NCI-H2196 treated with DMSO at 0.1 percent for 48 hours (cell line): ENCODE results near the gene ELF2.
A peak's percentile ranks its signal among the peaks of the same experiment; 100 is the strongest.
"Not testable (repeated sequence)": the region's sequence is repeated elsewhere in the genome, so short reads cannot be mapped to it uniquely, and the experiment has no call there.

ENCODE experiments used
- DNase-seq: peaks from one replicate; lab custom pipeline; 2025; ENCODE audit not compliant: unreplicated experiment; lab: John Stamatoyannopoulos, UW

Gene ELF2

DNA sequence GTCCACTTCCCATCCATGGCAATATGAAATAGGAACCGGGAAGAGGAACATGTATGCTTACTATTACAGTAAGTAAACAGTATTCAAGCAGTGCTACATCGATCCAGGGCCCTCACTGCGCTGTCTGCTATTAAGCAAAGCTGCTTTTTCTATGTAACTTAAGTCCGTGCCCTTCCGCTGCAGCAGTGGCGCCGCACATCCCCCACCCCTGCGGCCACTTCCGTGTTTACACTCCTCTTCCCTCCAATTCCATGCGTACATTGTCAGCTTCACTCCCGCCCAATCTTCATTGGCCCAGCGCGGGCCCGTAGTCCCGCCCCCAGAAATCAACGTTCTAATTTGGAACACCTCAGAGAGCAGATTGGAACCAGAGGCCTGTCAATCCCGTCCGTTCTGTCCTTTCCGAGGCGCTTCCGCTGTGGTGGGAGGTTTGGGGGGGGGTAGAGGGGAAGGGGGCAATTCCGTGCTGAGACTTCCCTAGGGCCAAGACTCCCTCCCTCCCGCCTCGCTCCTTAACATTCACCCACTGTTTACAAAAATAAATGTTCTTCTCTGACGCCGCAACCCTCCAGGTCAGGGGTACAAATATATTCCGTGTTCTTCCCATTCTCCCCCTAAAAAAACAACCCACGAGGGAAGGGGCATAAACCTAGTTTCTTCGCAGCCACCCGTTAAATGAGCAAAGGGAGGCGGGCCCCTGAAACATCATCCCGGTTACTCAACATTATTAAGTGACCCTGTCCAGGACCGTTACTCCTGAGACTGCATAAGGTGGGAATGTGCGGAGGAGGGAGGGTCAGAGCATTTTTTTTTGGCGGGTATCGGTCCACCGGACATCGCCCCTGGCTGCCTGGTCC, 94.0 kb downstream of the ELF2 start:
- DNase-seq = peak; percentile 79

DNA sequence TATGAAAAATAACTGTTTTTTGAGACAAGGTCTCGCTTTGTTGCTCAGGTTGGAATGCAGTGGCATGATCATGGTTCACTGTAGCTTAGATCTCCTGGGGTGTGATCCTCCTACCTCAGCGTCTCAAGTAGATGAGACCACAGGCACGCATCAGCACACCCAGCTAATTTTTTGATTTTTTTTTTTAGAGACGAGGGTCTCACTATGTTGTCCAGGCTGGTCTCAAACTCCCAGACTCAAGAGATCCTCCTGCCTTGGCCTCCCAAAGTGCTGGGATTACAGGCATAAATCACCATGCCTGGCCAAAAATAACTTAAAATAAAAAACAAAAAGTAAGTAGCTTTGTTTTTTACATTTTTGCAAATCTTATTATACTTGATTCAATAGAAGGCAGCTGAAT, 98.1 kb downstream of the ELF2 start:
- DNase-seq = no peak

DNA sequence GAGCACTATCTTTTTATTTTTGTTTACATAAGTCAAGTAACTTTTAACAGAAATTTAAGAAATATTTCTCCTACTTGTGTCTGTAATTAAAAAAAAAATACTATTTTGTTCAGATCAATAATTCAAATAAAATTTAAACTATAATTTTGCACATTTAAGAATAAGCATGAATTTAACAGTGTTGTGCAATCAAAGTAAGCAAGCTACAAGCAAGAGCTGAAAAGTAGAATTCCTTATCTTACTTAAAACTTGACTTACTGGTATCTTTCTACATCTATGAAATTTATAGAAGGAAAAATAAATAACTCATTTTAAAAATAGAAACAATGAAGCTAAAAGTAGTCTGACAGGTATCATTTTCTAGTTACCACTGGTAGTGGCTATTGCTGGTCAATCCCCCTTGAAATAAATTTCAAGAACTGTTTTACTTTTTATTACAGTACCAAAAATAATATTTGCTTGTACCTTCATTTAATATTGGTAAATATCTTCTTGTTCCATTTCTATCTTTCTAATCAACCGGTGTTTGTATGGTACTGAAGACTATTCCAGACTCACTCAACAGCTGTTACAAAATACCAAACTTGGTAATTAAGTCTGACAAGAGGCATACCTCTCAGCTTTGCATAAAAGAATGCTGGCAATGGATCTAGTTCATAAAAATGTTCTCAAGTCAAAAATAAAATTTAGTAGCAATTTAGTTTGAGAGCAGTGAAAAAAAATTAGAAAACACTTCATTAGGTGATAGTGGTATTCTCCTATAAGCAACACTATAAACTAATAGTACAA, 99.3 kb downstream of the ELF2 start:
- DNase-seq = no peak

DNA sequence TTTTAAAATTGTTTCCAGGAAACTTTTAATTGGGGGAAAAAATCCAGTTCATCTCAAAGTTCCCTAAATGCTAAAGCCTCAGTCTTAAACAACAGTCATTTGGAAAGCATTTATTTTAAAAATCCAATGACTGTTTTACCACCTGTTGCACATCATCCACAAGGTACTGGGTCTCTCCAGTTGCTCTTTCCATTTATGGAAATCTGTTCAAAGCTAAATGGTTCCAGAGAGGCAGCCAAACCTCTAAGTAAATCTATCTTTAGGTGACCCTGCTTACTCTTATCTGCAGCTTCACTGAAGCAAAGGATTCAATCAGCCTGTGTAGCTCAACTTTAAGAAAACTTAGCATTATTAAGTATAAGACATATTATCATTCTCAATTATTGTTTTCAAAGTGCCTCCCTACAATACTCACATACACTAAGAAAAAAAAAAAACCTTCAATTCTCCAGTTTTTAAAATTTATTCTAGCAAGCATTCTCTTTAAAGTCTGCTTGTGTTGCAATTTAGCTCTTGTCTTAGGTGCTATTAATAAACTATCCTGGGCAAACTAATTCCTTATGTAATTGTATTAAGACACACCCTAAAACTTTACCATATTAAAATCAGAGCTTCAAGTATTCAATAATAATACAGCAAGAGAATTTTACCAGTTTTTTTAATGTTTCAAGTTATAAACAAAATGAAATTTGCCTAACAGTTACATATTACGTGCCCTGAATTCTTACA, 100.8 kb downstream of the ELF2 start:
- DNase-seq = no peak

DNA sequence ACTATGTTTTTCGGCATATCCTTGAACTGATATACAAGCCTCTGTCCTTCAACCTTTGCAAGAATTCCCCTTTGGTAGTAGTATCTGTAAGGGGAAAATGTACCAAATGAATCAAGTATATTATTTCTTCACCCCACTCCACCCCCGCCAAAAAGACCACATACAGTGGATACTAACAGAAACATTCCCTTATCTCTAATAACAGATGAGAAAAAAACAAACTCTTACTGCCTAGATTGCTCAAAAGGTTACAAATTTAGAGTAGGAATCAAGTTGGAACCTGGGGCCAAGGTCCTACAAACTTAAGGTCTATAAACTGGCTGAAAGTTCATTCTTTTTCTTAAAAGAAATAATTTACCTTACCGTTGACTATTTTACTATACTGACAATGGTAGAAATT, 116.4 kb downstream of the ELF2 start:
- DNase-seq = no peak

DNA sequence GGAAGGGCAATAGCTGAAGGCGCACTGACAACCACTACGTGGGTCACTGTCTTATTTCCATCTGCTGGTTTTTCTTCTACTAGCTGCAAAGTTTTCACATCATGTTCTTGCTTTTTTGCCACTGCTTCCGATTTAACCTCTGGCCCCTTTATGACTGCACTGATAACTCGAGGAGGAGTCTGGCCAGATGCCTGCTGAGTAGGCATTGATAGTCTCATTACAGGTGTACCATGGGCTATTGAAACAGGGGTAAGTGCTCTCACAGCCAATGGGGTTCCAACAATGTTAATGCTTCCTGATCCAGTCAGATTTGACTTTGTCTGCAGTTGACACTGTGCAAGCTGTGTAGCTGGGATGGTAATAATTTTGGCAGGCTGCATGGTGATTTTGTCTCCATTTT, 118.0 kb downstream of the ELF2 start:
- not testable (repeated sequence) for DNase-seq

DNA sequence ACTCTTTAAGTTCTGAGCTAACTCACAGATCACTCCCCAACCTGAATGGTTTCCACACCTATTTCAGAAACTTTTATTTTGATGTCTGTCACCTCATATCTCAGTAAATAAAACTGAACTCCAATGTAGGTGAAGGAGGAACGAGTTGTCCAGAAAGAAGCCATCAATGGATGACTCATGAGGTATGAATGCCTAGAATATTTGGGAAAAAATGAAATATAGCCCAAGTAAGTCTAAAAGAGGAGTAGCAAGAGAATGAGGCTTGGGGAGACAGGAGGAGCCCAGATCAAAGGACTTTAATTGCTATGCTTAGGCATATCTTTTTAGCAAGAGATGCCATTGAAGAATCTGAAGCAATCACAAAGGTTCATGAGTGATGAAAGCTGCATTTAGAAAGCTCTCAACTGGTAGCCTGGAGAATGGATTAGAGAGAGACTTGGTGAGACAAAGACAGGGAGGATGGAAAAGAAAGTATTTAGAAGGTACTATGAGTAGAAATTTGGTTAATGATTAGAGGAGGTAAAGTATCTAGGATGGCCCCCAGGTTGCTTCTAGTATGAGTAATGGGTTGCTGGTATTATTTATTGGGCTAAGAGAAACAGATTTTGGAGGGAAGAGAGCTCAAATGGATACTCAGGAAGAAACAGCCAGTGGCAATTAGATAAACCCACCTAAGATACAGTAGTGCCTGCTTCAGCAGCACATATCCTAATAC, 122.1 kb downstream of the ELF2 start:
- no peak for DNase-seq

DNA sequence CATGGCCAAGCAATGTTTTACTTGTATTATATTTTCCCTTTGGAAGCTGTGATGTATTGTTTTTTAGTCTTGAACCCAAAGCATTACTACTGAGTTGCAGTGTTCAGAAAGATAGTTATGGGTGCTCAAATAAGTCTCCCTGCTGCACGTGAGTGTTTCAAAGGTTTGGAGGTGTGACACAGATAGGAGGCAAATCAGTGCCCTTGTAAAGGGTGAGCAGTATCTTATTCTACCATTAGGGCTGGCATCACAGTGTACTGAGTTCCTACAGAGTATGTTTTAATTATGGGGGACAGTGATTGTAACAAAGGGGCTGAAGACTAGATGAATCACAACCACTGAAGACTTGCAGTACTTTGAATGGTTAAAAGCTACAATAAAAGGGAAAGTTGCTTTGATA, 123.1 kb downstream of the ELF2 start:
- no peak for DNase-seq

DNA sequence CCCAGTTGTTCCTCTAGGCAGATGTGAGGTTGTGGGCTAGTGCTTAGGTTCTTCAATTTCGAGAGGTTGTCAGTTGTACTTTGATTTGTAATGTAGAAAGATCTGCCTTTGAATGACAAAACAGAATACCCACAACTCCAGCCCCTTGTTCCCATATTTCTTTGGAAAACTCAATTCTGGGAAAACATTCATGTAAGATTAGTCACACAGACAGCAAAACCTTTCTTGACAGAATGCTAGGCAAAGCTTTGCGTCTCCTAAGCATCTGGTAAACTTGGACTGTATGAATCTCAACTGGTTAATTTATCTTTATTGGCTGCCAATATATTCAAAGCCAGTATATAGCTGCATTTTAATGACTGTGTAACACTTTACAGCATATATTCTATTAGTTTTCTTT, 126.6 kb downstream of the ELF2 start:
- DNase-seq = no peak

DNA sequence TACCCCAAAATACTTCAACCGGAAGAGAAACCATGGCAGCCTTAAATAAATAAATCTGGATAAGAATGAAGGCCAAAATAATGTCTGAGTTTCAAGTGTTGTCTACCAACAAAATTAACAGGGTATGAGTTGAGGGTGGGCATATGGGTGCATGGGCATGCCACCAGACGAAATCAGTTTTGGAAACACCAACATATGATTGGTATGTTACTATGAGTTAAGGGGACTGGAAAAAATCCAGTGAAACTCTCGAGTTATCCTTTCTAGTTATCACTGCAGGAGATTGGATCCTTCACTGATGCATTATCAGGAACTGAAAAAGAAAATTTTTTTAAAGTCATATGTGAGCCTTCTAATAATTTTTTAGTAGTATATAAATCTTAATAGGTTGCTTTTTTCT, 129.0 kb downstream of the ELF2 start:
- no peak for DNase-seq

DNA sequence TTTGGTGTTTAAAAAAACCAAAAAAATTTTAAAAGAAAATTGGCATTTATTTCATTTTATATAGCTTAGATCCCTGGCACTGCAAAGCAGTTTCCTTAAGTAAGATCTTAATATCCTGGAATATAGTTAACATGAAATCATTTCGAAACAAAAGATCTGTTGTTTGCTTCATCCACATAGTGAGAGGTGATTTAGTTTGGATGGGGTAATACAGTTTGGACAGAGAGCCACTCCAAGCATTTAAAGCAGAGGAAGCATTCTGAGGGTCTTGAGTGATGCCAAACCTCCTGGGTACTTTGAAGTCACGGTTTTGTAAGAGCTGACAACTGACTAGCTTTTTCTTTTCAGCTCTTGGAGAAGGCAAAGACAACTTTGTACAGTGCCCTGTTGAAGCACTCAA, 132.7 kb downstream of the ELF2 start:
- DNase-seq = no peak

DNA sequence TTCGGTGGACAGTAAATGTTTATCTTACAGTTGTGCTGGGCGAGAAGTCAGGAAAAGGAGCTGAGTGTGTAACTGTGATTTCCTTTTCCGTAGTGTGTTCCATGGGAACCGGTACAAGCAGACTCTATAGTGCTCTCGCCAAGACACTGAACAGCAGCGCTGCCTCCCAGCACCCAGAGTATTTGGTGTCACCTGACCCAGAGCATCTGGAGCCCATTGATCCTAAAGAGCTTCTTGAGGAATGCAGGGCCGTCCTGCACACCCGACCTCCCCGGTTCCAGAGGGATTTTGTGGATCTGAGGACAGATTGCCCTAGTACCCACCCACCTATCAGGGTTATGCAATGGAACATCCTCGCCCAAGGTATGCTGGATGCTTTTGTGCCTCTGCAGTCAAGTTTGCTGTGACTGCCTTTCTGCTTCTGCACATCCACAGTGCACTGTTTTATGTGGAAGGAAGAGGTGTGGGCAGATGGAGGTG, 134.0 kb downstream of the ELF2 start:
- no peak for DNase-seq

DNA sequence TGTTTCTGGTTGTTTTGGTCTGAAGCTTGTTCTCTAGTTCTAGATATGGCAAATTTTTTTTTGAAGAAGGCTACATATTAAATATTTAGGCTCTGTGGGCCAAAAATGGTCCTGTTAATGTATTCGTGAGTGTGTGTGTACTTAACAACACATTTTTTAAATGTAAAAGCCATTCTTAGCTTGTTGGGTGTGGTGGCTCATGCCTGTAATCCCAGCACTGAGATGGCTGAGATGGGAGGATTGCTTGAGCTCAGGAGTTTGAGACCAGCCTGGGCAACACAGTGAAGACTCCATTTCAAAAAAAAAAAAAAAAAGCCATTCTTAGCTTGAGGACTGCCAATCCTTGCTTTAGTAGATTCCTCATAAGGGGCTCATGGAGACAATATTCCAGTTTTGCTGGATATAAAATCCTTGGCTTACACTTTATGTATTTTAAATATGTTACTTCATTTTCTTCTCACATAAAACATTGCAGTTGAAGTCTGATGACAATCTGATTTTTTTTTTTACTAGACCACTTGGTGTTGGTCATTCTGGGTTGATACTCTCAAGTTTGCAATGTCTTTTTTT, 138.1 kb downstream of the ELF2 start:
- DNase-seq = no peak

DNA sequence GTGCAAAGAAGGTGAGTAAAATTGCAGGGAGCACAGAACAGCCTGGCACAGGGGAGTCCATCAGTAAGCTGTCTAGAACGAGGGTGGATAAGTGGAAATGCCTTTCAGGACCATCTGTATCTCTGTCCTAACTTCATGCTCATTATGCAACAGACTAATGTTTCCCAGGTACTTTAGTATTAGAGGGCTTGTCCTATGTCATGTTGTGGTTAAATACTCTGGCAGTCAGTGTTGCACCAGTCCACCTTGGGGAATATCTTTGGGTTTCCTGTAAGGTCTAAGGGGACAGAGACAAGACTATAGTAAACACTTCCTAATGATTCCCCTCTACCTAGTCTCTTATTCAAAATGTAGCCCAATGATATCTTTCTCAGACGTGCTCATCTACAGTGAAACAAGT, 140.1 kb downstream of the ELF2 start:
- no peak for DNase-seq

DNA sequence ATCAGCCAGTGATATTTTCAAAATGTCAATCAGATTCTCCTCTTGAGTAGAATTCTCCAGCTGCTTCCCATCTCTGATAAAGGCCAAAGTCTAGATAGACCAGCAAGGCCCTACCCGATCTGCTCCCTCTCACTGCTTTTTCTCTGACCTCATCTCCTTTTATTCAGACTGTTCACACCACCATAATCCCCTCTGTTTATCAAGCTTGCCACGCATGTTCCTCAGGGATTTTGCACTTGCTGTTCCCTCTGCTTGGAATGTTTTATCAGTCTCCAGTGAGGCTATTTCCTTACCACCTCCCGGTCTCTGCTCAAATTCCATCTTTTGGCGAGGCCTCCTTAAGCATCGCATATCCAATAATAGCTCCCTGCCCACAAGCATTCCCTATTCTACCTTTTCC, 141.4 kb downstream of the ELF2 start:
- DNase-seq = no peak

DNA sequence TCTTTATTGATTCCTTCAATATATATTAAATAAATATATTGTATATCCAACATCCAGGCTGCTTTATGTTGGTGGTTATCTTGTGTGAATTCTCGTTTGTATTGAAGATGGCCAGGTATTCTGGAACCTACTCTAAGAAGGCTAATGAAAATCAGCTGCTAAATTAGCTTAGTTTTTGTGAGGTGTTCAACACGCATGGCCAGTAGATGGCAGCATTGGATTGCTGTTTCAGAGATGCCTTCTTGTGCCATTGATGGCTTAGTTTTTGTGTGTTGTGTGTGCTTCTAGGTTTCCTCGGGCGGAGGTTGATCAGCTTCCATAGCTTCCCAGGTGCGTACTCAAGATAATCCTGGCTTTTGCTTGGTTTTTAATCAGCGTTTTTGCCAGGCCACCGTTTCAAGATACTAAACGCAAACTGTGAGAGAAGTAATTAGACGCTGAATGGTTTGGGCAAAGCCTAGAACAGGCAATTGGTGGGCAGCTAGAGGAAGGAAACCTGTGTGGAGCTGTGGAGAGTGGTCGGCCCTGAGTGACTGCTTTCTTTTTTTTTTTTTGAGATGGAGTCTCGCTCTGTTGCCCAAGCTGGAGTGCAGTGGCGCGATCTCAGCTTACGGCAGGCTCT, 146.3 kb downstream of the ELF2 start:
- DNase-seq = peak; percentile 22

DNA sequence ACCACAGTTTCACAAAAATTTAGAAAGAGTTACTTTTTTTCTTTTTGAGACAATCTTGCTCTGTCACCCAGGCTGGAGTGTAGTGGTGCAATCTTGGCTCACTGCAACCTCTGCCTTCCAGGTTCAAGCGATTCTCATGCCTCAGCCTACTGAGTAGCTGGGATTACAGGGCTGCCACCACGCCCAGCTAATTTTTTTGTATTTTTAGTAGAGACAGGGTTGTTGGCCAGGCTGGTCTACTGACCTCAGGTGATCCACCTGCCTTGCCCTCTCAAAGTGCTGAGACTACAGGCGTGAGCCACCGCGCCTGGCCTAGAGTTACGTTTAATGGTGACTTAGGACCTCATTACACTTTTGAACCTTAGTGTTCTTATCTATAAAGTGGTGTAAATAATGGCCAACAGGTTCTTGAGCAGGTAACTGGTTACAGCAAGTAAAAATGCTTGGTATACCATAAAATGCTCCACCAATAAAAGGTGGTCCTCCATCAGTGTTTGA, 147.1 kb downstream of the ELF2 start:
- not testable (repeated sequence) for DNase-seq

DNA sequence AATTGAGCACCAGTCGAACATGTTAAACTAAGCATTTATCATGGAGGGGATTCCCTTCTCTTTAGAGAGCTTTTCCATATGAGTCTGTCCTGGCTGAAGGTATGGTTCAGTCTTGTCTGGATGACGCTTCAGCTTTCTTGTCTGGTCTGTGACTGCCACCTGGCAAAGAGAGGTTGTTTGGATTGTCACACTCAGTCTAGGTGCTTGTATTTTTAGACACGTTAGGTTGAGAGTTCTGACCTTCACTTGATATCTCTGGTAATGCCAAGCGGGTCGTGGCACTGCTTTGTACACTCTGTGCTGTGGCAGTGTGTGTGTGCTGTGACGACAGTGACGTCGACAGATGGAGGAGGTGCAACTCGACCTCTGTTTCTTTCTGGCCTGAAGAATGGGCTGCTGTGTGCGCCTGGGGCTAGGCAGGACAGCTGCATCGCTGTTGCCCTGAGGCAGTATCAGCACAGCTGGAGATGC, 148.8 kb downstream of the ELF2 start:
- DNase-seq = peak; percentile 42

DNA sequence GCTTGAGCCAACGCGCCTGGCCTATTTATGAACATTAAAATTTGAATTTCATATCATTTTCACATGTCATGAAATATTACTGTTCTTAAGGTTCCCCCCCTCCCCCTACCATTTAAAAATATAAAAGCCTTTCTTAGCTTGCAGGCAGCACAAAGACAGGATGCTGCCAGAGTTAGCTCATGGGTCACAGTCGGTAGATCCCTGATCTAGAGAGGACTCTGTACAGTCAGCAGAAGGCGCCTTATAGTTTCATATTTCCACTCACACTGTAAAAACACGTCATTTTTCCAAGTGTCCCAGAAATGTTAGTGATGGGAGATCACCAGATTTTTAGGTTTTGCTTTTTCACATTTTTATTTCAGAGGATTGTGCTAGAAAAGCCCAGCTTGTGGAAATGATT, 149.2 kb downstream of the ELF2 start:
- DNase-seq = no peak

DNA sequence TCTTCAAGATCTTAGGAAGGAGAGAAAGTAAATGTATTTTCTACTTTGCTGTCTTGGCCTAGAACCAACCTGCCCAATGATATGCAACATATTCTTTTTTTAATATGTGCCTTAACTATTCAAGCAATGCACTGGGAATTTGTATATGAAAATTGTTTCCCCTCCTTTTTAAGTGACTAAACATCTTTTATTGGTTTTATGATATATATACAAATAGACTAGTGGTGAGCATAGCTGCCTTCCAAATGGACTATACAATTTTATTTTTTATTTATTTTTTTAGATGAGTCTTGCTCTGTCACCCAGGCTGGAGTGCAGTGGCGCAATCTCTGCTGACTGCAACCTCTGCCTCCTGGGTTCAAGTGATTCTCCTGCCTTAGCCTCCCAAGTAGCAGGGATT, 151.2 kb downstream of the ELF2 start:
- no peak for DNase-seq
